Measurements from ENCODE around the gene PC.
"Not testable (repeated sequence)": the region's sequence is repeated elsewhere in the genome, so short reads cannot be mapped to it uniquely, and the experiment has no call there.

Gene PC

DNA sequence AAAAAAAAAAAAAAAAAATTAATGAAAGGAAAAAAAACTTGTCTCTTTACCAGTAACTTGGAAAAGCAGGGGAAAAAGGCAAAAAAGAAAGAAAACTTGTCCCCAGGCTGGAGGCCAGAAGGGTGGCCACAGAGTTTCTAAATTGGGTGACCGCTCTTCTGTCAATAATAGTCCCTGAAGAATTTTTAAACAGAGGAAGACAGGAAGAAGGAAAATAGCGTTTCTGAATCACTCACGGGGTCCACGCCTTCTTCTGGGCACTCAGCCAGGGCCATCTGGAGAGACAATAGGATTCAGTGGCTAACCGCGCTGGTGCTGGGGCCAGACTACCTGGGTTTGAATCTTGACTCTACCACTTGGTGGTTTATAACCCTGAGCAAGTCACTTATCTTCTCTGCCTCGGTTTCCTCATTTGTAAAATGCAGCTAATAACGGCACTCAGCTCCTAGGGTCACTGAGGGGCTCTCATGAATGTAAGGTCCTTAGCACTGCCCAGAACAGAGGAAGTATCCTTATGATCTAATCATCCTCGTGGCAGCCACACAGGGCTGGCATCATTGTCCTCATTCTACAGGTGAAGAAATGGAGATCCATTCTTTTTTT lies 23.9 kb upstream of the PC start:
- peak; percentile 33 for DNase-seq (ENCODE audit: low spot score)

DNA sequence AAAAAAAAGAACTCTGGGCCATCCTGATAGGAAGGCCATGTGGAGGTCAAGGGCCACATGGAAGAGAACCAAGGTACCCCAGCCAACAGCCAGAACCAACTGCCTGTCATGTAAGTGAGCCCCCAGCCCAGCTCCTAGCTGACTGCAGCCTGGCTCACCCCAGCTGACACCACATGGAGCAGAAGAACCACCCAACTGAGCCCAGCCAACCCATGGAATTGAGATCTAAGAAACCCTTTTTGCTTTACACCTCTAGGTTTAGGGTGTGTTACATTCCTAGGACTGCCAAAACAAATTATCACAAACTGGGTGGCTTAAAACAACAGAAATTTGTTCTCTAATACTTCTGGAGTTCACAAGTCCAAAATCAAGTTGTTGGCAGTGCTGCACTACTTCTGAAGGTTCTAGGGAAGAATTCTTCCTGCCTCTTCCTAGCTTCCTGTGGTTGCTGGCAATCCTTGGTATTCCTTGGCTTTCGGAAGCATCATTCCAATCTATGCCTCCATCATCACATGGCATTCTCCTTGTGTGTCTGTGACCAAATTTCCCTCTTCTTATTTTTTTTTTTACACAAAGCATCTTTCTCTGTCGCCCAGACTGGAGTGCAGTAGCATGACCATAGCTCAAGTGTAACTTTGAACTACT lies 21.3 kb upstream of the PC start:
- DNase-seq (ENCODE audit: low spot score), result no peak

DNA sequence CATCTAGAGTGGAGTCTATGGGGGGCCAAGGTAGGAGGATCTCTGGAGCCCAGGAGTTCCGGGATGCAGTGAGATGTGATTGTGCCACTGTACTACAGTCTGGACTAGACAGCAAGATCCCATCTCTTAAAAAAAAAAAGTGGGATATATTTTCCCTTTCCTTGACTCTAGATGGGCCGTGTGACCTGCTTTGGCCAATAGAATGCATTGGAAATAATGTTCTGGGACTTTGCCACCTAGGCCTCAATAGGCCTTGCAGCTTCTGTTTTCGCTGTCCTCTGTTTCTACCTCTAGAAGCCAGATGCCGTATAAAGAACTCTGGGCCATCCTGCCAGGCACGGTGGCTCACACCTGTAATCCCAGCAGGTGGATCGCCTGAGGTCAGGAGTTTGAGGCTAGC lies 20.5 kb upstream of the PC start:
- DNase-seq (ENCODE audit: low spot score), result no peak

DNA sequence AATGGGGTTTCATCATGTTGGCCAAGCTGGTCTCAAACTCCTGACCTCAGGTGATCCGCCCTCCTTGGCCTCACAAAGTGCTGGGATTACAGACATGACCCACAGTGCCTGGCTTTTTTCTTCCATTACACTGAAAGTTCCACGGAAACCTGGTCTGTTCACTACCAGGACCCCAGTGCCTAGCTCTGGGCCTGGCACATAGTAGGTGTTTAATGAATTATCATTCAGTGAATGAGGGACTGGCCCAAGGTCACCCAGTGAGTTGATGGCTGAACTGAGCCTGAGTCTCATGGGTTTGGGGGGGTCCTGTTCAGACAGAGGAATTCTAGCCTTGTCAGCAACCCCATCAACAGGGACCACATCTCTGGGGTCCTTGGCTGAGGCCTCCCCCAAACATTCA lies 20.0 kb upstream of the PC start:
- no peak for DNase-seq (ENCODE audit: low spot score)

DNA sequence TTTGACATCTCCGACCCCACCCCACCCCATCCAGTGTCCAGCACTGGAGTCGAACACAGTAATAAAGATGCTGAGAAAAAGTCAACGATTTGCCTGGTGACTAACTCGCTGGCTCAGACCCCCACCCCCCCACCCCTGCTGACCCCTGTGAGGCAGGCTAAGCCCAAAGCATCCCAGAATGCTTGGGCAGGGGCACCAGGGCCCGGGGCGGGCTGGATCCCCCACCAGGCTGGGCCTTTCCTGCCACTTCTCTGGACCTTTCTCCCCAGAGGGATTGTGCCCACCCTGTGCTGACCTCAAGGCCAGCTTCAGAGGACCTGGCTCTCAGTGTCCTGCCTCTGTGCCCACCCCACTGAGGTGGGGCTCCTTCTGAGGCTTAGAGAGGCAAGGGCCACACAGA lies 18.7 kb upstream of the PC start:
- DNase-seq (ENCODE audit: low spot score), result no peak

DNA sequence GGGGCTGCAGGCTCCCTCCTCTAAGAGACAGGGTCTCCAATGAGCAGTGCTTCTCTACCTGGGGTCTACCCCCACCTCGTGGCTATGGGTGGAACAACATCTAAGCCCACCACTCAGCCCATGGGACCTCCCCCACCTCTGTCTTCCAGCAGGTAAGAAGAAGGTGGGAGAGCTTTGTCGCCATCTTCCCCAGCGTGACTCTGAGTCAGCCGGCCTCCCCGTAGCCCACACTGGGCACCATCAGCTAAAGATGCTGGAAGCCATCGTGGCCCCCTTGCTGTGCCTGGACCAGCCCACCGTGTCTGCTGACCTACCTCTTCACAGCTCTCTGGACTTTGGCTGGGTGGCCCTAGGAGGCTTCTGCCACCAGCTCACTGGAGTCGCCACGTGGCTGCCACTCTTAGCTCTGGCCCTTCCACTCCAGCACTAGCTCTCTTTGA lies 17.9 kb upstream of the PC start:
- no peak for DNase-seq (ENCODE audit: low spot score)

DNA sequence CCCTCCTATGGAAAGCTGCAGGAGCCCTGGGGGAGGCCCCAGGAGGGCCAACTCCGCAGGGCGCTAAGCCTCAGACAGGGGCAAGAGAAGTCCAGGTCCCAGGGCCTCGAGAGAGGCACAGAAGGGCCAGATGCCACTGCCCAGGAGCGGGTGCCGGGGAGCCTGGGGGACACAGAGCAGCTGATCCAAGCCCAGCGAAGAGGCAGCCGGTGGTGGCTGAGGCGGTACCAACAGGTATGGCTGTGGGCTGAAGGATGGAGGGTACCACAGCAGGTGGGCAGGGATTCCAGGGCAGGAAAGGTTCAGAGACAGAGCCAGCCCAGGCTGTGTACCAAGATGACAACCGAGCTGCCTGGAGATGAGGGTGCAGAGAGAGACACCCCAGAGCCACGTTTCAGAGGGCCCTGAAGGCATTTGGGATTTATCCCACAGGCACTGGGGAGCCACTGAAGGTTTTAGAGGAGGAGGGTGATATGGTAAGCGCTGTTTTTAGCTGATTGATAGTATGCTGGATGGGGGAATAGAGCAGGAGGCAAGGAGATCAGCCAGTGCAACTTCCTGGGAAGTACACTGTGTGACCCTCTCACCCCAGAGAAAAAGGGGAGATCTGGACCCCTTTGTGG lies 17.3 kb upstream of the PC start:
- no peak for DNase-seq (ENCODE audit: low spot score)

DNA sequence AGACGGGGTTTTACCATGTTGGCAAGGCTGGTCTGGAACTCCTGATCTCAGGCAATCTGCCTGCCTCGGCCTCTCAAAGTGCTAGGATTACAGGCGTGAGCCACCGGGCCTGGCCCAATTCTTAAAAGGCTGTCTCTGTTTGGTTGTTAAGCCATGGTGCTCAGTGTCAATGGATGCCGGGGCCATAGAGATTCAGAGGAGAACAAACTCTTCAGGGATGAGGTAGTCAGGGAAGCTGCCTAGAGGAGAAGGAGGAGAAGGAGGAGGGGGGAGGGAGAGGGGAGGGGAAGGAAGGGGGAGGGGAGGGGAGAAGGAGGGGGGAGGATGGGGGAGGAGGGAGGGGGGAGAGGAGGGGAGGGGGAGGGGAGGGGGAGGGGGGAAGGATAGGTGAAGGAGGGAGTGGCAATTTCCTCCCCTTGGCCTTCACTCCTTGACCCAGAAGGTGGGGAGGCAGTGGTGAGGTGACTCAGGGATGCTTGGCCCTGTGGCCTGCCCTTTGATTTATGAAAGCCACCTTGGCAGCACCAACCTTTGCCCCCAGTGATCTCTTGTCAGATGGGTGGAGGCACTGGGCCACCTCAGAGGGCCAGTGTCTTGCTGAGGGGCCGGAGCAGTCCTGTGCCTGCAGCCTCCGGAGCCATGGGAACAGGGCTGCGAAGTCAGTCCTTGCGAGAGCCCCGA lies 16.7 kb upstream of the PC start, which contains the start of gene C11orf86:
Gene C11orf86 (plus strand): TSS at position 581 of the 681 bp plus-strand sequence. CDS start 59 bp downstream, at position 640.
- DNase-seq (ENCODE audit: low spot score), result no peak

DNA sequence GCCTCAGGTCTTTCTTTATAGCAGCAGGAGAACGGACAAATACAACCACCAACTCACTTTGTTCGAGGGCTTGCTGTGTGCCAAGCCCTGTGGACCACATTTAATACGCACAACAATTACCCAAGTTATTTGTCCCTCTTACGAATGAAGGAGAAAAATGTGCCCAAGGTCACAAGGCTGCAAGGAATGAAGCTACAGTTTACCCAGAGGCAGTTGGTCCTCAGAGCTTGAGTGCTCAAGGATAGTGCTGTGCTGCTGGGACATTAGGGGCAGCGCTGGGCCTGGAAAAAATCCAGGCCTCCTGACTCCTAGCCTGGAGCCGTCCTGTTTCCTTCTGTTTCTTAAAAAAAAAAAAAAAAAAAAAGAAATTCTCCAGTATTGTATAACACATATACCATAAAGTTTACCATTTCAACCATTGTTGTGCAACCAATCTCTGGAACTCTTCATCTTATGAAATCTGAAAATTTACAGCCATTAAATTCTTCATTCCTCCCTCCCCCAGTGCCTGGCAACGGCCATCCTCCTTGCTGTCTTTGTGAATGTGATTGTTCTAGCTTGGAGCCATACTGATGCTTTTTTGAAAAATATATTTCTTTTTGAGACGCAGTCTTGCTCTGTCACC lies 15.9 kb upstream of the PC start:
- no peak for DNase-seq (ENCODE audit: low spot score)

DNA sequence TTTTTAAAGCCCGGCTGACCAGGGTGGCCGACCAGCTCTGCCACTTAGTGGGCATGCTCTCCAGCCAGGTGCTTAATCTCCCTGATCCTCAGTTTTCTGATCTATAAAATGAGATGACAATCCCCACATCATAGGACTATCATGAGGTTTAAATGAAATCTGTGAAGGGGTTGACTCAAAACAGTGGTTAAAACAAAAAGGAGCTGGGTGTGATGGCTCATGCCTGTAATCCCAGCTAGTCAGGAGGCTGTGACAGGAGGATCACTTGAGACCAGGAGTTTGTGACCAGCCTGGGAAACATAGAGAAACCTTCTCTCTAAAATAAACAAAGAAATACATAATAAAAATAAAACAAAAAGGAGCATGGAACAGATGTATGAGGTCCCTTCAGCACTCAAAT lies 13.3 kb upstream of the PC start:
- no peak for DNase-seq (ENCODE audit: low spot score)

DNA sequence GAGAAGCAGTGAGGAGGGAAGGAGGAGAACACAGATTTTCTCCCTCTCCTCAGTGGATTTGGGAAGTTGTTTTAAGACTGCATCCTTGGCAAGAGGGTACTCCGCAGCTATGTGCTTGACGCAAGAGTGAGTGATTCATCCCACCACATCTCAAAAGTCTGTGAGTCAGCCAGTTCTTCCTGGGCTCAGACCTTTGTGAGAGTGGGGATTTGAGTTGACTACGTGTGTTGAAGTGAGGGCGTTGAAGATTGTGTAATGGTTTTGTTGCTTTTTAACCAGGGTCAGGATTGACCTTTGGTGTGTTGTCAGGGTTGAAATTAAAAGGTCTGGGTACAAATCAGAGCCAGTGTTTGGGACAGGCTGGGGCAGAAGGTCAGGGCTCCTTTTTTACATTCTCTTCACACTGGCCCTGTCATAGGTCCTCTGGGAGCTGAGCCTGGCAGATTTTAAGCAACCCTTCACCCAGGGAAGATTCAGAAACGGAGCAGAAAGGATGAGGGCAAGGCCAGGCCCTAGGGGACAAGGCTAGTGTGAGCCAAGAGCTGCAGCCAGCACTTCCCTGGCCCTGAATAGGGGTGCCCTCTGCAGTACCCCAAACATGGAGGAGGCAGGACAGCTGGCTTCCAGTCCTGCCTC lies 12.7 kb upstream of the PC start:
- DNase-seq (ENCODE audit: low spot score), result no peak

DNA sequence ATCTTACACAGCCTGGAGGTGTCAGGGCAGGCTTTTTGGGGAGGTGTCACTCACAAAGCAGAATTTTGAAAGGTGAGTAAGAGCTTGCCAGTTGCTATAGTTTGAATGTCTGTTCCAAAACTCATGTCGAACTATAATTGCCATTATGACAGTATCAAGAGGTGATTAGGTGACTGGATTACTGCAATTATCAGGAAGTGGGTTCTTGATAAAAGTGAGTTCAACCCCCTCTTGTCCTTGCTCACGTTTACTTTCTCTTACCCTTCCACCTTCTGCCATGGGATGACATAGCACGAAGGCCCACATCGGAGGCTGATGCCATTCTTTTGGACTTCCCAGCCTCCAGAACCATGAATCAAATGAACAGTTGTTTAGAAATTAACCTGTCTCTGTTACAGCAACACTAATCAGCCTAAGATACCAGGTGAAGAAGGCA lies 12.2 kb upstream of the PC start:
- DNase-seq (ENCODE audit: low spot score), result no peak

DNA sequence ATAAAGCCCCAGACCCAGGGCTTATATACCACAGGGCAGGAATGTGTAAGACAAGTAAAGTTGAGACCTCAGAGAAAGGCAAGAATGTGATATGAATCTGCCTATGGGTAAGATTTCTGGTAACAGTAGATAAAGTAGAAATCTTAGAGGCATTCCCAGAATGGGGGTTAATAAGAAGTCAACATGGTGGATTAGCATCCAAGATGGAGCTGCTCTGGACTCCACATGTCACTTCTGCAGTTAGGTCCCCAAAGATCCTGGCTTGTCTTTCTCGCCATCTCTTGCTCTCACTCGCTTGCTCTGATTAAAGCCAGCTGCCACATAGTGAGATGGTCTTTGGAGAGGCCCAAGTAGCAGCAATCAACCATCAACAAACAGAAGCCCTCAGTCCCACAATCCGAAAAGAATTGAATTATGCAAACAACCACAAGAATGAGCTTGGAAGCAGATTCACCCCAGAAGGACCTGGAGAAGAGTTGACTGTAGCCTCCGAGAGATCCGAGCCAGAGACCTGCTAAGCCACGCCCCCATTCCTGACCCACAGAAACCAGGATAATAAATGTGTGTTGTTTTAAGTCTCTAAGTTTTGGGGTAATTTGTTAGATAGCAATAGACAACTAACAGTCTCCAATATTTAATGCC lies 11.5 kb upstream of the PC start:
- DNase-seq (ENCODE audit: low spot score), result no peak

DNA sequence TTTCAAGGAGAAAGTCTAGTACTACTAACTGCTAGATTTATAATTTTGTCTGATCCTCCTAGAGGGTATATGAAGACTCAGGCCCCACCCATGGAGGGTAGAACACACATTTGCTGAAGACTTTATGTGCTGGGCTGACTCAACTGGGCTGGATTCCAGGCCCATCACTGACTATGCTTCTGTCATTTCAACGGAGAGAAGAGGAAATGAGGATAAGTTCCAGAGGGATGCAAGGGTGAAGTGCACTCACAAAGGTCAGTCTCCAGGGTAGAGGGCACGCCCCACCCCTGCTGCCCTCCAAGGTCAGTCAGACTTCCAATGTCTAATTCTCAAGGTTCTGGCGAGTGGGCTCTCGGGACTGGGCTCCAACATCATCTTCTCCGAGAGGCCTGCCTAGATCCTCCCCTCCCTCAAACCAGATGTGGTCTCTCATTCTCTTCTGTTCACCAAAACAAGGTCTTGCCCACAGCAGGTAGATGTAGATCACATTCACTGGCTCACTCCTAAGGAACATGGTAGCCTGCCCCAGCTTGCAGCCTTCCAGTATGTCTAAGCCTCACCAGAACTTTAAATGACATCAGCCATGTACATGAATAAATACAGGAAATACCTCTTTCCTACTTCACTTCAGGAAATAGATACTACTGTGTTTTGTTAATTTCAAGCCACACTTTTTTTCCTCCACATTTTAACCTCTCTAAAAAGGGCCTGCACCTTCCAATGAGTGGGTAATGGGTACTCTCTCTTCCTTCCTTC lies 9.7 kb upstream of the PC start:
- no peak for DNase-seq (ENCODE audit: low spot score)

DNA sequence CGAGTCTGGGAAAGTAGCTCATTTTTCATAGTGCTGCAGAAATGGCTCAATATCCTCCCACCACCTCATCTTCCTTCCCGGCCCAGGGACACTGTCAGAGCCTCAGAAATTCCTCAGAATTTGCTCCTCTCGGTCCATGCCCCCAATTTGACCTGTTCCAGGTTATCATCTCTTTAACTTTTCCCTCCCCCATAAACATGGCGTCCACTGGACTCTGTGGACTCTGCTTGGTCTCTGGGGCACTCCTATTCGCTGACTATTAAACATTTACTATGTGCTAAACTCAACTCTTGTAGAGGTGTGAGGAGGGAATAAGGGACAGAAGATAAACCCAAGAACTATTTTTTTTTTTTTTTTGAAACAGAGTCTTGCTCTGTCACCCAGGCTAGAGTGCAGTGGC lies 8.2 kb upstream of the PC start:
- DNase-seq (ENCODE audit: low spot score), result no peak

DNA sequence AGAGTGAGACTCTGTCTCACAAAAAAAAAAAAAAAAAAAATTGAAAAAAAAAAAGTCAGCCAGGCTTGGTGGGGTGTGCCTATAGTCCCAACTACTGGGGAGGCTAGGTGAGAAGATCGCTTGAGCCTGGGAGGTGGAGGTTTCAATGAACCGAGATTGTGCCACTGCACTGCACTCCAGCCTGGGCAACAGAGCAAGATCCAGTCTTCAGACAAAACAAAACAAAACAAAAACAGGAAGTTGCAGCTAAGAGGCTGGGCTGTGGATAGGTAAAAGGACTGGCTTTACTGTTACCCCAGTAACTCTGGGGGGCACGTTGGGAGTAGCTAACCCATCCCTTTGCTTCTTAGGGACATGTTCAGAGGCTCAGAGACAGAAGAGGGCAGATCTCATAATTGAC lies 6.3 kb upstream of the PC start:
- no peak for DNase-seq (ENCODE audit: low spot score)

DNA sequence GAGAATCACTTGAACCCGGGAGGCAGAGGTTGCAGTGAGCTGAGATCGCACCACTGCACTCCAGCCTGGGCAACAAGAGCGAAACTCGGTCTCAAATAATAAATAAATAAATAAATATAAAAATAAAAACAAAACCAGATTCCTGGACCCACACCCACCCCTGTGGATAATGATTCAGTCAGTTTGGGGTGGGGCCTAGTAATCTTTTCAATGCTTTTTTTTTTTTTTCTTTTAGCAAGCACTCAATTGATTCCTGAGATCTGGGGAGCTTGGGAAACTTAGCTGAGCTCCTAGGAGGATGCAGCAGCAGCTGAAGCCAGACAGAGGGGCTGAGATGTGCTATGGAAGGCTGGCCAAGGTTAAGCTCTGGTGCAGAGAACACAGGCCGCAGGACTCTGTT lies 4.6 kb upstream of the PC start:
- no peak for DNase-seq (ENCODE audit: low spot score)

DNA sequence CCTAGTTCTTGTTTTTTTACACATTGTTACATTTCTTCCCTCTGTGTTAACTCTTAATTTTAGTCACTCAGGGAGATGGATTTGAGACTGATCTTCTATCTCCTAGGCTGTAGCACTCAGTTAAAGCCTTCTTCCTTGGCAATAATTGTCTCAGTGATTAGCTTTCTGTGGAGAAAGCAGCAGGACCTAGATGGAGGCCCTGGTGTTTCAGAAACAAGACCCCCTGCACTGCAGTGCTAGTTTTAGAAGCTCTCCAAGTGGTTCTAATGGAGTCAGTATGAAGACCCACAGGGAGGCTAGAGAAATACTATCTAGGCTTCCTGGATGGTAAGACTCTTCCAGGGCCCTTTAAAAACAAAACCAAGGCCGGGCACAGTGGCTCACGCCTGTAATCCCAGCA lies 4.1 kb upstream of the PC start:
- no peak for DNase-seq (ENCODE audit: low spot score)

DNA sequence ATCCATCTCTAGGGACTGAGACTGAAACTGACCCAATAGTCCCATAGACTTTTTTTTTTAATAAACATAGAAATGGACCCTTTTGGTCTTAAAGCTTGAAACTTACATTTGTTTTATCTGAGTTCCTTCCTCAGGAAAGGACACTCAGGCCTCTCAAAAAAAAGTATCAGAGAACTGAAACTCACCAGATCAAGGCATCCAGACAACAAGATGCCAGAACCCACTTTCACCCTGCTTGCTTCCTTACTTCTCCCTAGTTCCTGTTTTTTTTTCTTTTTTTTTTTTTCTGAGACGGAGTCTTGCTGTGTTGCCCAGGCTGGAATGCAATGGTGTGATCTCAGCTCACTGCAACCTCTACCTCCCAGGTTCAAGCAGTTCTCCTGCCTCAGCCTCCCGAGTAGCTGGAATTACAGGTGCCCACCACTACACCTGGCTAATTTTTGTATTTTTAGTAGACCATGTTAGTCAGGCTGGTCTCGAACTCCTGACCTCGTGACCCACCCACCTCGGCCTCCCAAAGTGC lies 3.6 kb upstream of the PC start:
- DNase-seq (ENCODE audit: low spot score), result not testable (repeated sequence)

DNA sequence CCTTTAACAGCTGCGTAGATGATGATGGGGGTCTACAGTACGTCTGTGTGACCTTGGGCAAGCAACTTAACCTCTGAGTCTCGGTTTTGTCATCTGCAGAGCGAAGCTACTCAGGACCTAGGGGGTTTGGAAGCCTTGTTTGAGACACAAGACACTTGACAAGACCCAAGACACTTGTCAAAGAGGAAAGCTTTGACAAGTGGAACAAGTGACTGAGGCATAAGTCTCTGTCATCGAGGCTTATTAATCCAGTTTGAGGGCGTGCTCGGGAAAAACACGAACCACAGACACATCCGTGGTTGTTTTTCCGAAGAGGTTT lies 732 bp upstream of the PC start:
- no peak for DNase-seq (ENCODE audit: low spot score)

DNA sequence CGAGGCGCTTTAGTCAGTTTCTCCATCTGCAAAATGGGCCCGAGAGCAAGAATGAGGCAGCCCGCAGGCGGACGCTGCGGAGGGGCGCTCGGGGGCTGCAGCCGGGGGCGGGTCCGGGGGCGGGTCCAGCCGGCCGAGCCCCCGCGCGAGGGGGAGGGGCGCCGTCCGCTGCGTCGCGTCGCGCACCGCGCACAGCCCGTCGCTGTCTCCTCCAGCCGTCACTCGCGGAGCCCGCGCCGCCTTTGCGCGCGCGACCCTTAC lies 282 bp downstream of the PC start:
- no peak for DNase-seq (ENCODE audit: low spot score)
